ENCODE results near the gene PRKCD.

The PRKCD gene

GRCh38 chr3:53171827-53172505 is 11.0 kb downstream of the PRKCD start:
- DNase-seq: no peak

GRCh38 chr3:53173107-53173506 is 12.1 kb downstream of the PRKCD start:
- no peak for DNase-seq

GRCh38 chr3:53174346-53175250 is 13.6 kb downstream of the PRKCD start:
- no peak for DNase-seq

GRCh38 chr3:53175613-53176540 is 14.9 kb downstream of the PRKCD start:
- DNase-seq: no peak

- DNase-seq: no peak
Measured at GRCh38 chr3:53178246-53178645, 17.2 kb downstream of the PRKCD start.

GRCh38 chr3:53179580-53179979 is 18.6 kb downstream of the PRKCD start:
- DNase-seq: no peak

- no peak for DNase-seq
Measured at GRCh38 chr3:53180305-53181023, 19.5 kb downstream of the PRKCD start.

GRCh38 chr3:53181024-53181371 is 20.0 kb downstream of the PRKCD start:
- DNase-seq: no peak

- DNase-seq: no peak
Measured at GRCh38 chr3:53181528-53181927, 20.5 kb downstream of the PRKCD start.

GRCh38 chr3:53182764-53183355 is 21.9 kb downstream of the PRKCD start:
- DNase-seq: no peak

- no peak for DNase-seq
Measured at GRCh38 chr3:53183514-53183913, 22.5 kb downstream of the PRKCD start.

- DNase-seq: no peak
Measured at GRCh38 chr3:53184701-53185100, 23.7 kb downstream of the PRKCD start.

- no peak for DNase-seq
Measured at GRCh38 chr3:53185761-53186465, 24.9 kb downstream of the PRKCD start.

- DNase-seq: no peak
Measured at GRCh38 chr3:53186726-53187125, 25.7 kb downstream of the PRKCD start.

- no peak for DNase-seq
Measured at GRCh38 chr3:53187430-53187829, 26.4 kb downstream of the PRKCD start.

- no peak for DNase-seq
Measured at GRCh38 chr3:53188136-53188685, 27.2 kb downstream of the PRKCD start.

- no peak for DNase-seq
Measured at GRCh38 chr3:53188720-53189119, 27.7 kb downstream of the PRKCD start.

GRCh38 chr3:53189276-53189675 is 28.3 kb downstream of the PRKCD start:
- no peak for DNase-seq

GRCh38 chr3:53190659-53191058 is 29.6 kb downstream of the PRKCD start:
- no peak for DNase-seq

- no peak for DNase-seq
Measured at GRCh38 chr3:53191836-53192480, 30.9 kb downstream of the PRKCD start.

GRCh38 chr3:53192608-53193007 is 31.6 kb downstream of the PRKCD start:
- no peak for DNase-seq
